Hepatocyte (in vitro differentiated cells): Measurements from ENCODE around the gene DEDD. TPM values are rescaled to one million over a fixed set of nuclear protein-coding genes. Genes with fewer than 3 reads are reported as not detected.

Experiments
- DNase-seq: peaks from one replicate; pipeline ENCODE4 v3.0.0-alpha.2; 2016; ENCODE audit warnings: low spot score
- H2AFZ ChIP-seq: fragments of 200-600 bp; sonication (generic); 2 replicates; pipeline ENCODE4 v1.6.0; 2016; ENCODE audit warnings: antibody characterized with exemption, mild to moderate bottlenecking
- H3K27ac ChIP-seq: fragments of 200-600 bp; sonication (generic); 2 replicates; pipeline ENCODE4 v1.5.1; 2016; ENCODE audit warnings: mild to moderate bottlenecking
- H3K27me3 ChIP-seq: fragments of 200-600 bp; sonication (generic); 2 replicates; pipeline ENCODE4 v1.6.1; 2016
- H3K36me3 ChIP-seq: fragments of 200-600 bp; sonication (generic); replicated peaks from 2 replicates; pipeline ENCODE4 v1.5.1; 2016; ENCODE audit warnings: low read depth; ENCODE audit not compliant: insufficient read depth
- H3K4me1 ChIP-seq: fragments of 200-600 bp; sonication (generic); 2 replicates; pipeline ENCODE4 v1.5.1; 2016; ENCODE audit warnings: mild to moderate bottlenecking, moderate library complexity; ENCODE audit not compliant: insufficient read depth
- H3K4me2 ChIP-seq: fragments of 200-600 bp; sonication (generic); 2 replicates; pipeline ENCODE4 v1.6.0; 2016
- H3K4me3 ChIP-seq: fragments of 200-600 bp; sonication (generic); 2 replicates; pipeline ENCODE4 v1.5.1; 2016; ENCODE audit warnings: mild to moderate bottlenecking
- H3K79me2 ChIP-seq: fragments of 200-600 bp; sonication (generic); 2 replicates; pipeline ENCODE4 v1.6.0; 2017; ENCODE audit warnings: mild to moderate bottlenecking
- H3K9me2 ChIP-seq: fragments of 200-600 bp; sonication (generic); replicated peaks from 2 replicates; pipeline ENCODE4 v1.6.0; 2017; ENCODE audit warnings: mild to moderate bottlenecking; ENCODE audit not compliant: insufficient read depth
- H3K9me3 ChIP-seq: fragments of 200-600 bp; sonication (generic); 2 replicates; pipeline ENCODE4 v1.5.1; 2016; ENCODE audit warnings: low read depth, mild to moderate bottlenecking
- H4K20me1 ChIP-seq: fragments of 200-600 bp; sonication (generic); 2 replicates; pipeline ENCODE4 v1.6.0; 2016; ENCODE audit warnings: mild to moderate bottlenecking; ENCODE audit not compliant: insufficient read depth, poor library complexity, severe bottlenecking
- CTCF ChIP-seq: fragments of 200-600 bp; sonication (generic); IDR thresholded peaks from 2 replicates; pipeline ENCODE4 v1.5.1; 2016; ENCODE audit warnings: antibody characterized with exemption, mild to moderate bottlenecking; ENCODE audit not compliant: poor library complexity
- EZH2 ChIP-seq: fragments of 200-600 bp; sonication (generic); IDR thresholded peaks from 2 replicates; pipeline ENCODE4 v1.6.1; 2016; ENCODE audit warnings: antibody characterized with exemption, mild to moderate bottlenecking, borderline replicate concordance
- EZH2phosphoT487 ChIP-seq: fragments of 200-600 bp; sonication (generic); IDR thresholded peaks from one replicate; pipeline ENCODE4 v1.6.1; 2018; ENCODE audit warnings: antibody characterized with exemption, mild to moderate bottlenecking, low read depth, moderate library complexity; ENCODE audit not compliant: unreplicated experiment, severe bottlenecking
- WGBS: methylation state at CpG from one replicate; pipeline ENCODE4 v1.1.6; 2016; ENCODE audit warnings: low lambda C conversion rate; ENCODE audit errors: missing lambda C conversion rate; 5-methylcytosine and 5-hydroxymethylcytosine counted together
- polyA plus RNA-seq: library from polyadenylated mRNA; unstranded; fragments of >200 nt; fragmentation: Nextera tagmentation; extraction: Ambion mirVana; gene quantifications from 2 replicates; pipeline ENCODE4 v1.2.1, GENCODE V29; 2016
- total RNA-seq: library from RNA; depleted of rRNA; stranded (reverse); fragments of >200 nt; gene quantifications from 2 replicates; pipeline ENCODE4 v1.2.3, GENCODE V29; 2014

Gene DEDD
- total and polyA plus RNA-seq, 2 experiments from 2014 or later, result 21.8 to 27.1 TPM

- no peak for DNase-seq
- peaks cover 8% of the 10 kb centered on the region for H3K4me1 ChIP-seq
- 91% methylated on average over 9 of the region's 9 CpGs for WGBS
- H3K27me3 ChIP-seq, result no peaks in the 10 kb centered on the region
- no peak overlapping the region for H3K4me3 ChIP-seq
- no peaks in the 10 kb centered on the region for H3K9me3 ChIP-seq
- H3K27ac ChIP-seq, result peak overlapping the region; percentile 69
- peak overlapping the region; percentile 94 for H3K4me2 ChIP-seq
- no peaks in the 10 kb centered on the region for H3K36me3 ChIP-seq
- peaks cover 36% of the 10 kb centered on the region for H3K79me2 ChIP-seq
- no peaks in the 10 kb centered on the region for H3K9me2 ChIP-seq
- no peaks in the 10 kb centered on the region for H4K20me1 ChIP-seq
- TF ChIP-seq EZH2, result no peak
- no peak for TF ChIP-seq EZH2phosphoT487
- no peak for TF ChIP-seq CTCF
- no peak overlapping the region for H2AFZ ChIP-seq
Observed at GRCh38 chr1:161158316-161159010, 26.0 kb upstream of the DEDD start.

GRCh38 chr1:161157867-161158266, 25.4 kb upstream of the DEDD start:
- Histone ChIP-seq H3K9me2 (no peaks in the 10 kb centered on the region), H3K27me3 (no peaks in the 10 kb centered on the region)
- WGBS, result 96% methylated on average over 1 of the region's 1 CpG

GRCh38 chr1:161153682-161154337, 21.3 kb upstream of the DEDD start, which contains the start of gene UFC1:
Gene UFC1, plus strand, starts transcription at chr1:161153978. Its CDS starts 20 bp downstream, at chr1:161153998.
- peak within 1 kb of the TSS; percentile 80 for H3K4me2 ChIP-seq
- peaks cover 8% of the 10 kb centered on the region for H3K4me1 ChIP-seq
- H3K9me3 ChIP-seq, result no peaks in the 10 kb centered on the region
- H3K9me2 ChIP-seq, result no peaks in the 10 kb centered on the region
- no peaks in the 10 kb centered on the region for H4K20me1 ChIP-seq
- peaks cover 19% of the 10 kb centered on the region for H3K79me2 ChIP-seq
- WGBS, result under 1% methylated on average over 33 of the region's 33 CpGs
- peak within 1 kb of the TSS; percentile 59 for H2AFZ ChIP-seq
- no peaks in the 10 kb centered on the region for H3K36me3 ChIP-seq
- peak within 1 kb of the TSS; percentile 65 for H3K4me3 ChIP-seq
- DNase-seq, result peak; percentile 88
- H3K27ac ChIP-seq, result peak within 1 kb of the TSS; percentile 97
- no peaks in the 10 kb centered on the region for H3K27me3 ChIP-seq
- TF ChIP-seq EZH2phosphoT487 (no peak), EZH2 (no peak), CTCF (no peak)

More at GRCh38 chr1:161157867-161158266, 25.4 kb upstream of the DEDD start:
- Histone ChIP-seq H3K79me2 (peaks cover 36% of the 10 kb centered on the region), H3K4me1 (peaks cover 8% of the 10 kb centered on the region), H3K4me3 (no peak overlapping the region), H3K27ac (no peak overlapping the region), H3K4me2 (no peak overlapping the region), H2AFZ (no peak overlapping the region), H4K20me1 (no peaks in the 10 kb centered on the region), H3K36me3 (no peaks in the 10 kb centered on the region), H3K9me3 (no peaks in the 10 kb centered on the region)
- TF ChIP-seq EZH2phosphoT487, result no peak
- no peak for TF ChIP-seq CTCF
- no peak for TF ChIP-seq EZH2
- DNase-seq, result no peak
